Neural cell (in vitro differentiated cells): ENCODE results near the gene ARHGAP6. TPM values are rescaled to one million over a fixed set of nuclear protein-coding genes. Genes with fewer than 3 reads are reported as not detected.

Source experiments
- H2AFZ ChIP-seq: fragments of 200-600, 300-800 bp; sonication (generic), shearing (Covaris generic); 2 replicates; pipeline ENCODE4 v1.6.0; 2014; ENCODE audit warnings: low read depth, mild to moderate bottlenecking, antibody characterized with exemption, low read length, moderate library complexity
- H3F3A ChIP-seq: fragments of 200-600 bp; shearing (Covaris generic); 2 replicates; pipeline ENCODE4 v1.6.1; 2016; ENCODE audit warnings: mild to moderate bottlenecking, moderate library complexity, mixed read lengths, antibody characterized with exemption, low read length; ENCODE audit not compliant: insufficient read depth, poor library complexity, severe bottlenecking
- H3K27ac ChIP-seq: fragments of 200-600, 300-800 bp; sonication (generic), shearing (Covaris generic); 2 replicates; pipeline ENCODE4 v1.5.1; 2014; ENCODE audit warnings: mild to moderate bottlenecking, low read length, moderate library complexity
- H3K27me3 ChIP-seq: fragments of 300-800, 200-600 bp; sonication (generic), shearing (Covaris generic); 2 replicates; pipeline ENCODE4 v1.6.0; 2014; ENCODE audit warnings: mild to moderate bottlenecking, low read depth, low read length, moderate library complexity; ENCODE audit not compliant: insufficient read depth
- H3K36me3 ChIP-seq: fragments of 300-800, 200-600 bp; sonication (generic), shearing (Covaris generic); 2 replicates; pipeline ENCODE4 v1.5.1; 2014; ENCODE audit warnings: mild to moderate bottlenecking, antibody characterized with exemption, low read length, moderate library complexity; ENCODE audit not compliant: insufficient read depth
- H3K4me2 ChIP-seq: fragments of 300-800, 200-600 bp; sonication (generic), shearing (Covaris generic); 2 replicates; pipeline ENCODE4 v1.6.0; 2014; ENCODE audit warnings: mild to moderate bottlenecking, low read length
- H3K4me3 ChIP-seq: fragments of 300-800, 200-600 bp; sonication (generic), shearing (Covaris generic); 2 replicates; pipeline ENCODE4 v1.5.1; 2014; ENCODE audit warnings: mild to moderate bottlenecking, low read length, moderate library complexity
- H3K79me2 ChIP-seq: fragments of 200-600 bp; shearing (Covaris generic); replicated peaks from 2 replicates; pipeline ENCODE4 v1.6.0; 2014; ENCODE audit warnings: mild to moderate bottlenecking, low read length, moderate library complexity; ENCODE audit not compliant: insufficient read depth
- H3K9ac ChIP-seq: fragments of 300-800, 200-600 bp; sonication (generic), shearing (Covaris generic); 2 replicates; pipeline ENCODE4 v1.6.1; 2016; ENCODE audit warnings: mild to moderate bottlenecking, low read length, mixed read lengths
- H3K9me2 ChIP-seq: fragments of 200-600 bp; shearing (Covaris generic); 2 replicates; pipeline ENCODE4 v1.6.1; 2016; ENCODE audit warnings: mild to moderate bottlenecking, low read length, mixed read lengths; ENCODE audit not compliant: insufficient read depth
- H3K9me3 ChIP-seq: fragments of 200-600, 300-800 bp; sonication (generic), shearing (Covaris generic); 2 replicates; pipeline ENCODE4 v1.6.1; 2016; ENCODE audit warnings: mild to moderate bottlenecking, mixed run types, low read length, moderate library complexity, mixed read lengths
- H4K20me1 ChIP-seq: fragments of 200-600 bp; shearing (Covaris generic); 2 replicates; pipeline ENCODE4 v1.6.1; 2016; ENCODE audit warnings: mild to moderate bottlenecking, mixed run types; ENCODE audit not compliant: insufficient read depth
- EP300 ChIP-seq: fragments of 450-650 bp; conservative IDR thresholded peaks from 2 replicates; pipeline ENCODE4 v1.6.1; 2014; ENCODE audit warnings: antibody characterized with exemption, mild to moderate bottlenecking, moderate library complexity; ENCODE audit not compliant: poor library complexity, severe bottlenecking
- EZH2 ChIP-seq: fragments of 200-600, 300-800 bp; shearing (Covaris generic), sonication (generic); IDR thresholded peaks from 2 replicates; pipeline ENCODE4 v1.6.1; 2014; ENCODE audit warnings: antibody characterized with exemption, low read length, borderline replicate concordance, mild to moderate bottlenecking; ENCODE audit not compliant: insufficient read depth, poor library complexity, severe bottlenecking
- MXI1 ChIP-seq: fragments of 450-650 bp; conservative IDR thresholded peaks from 2 replicates; pipeline ENCODE4 v1.6.1; 2014; ENCODE audit warnings: antibody characterized with exemption, mild to moderate bottlenecking; ENCODE audit not compliant: poor library complexity, severe bottlenecking
- POLR2AphosphoS5 ChIP-seq: IDR thresholded peaks from 2 replicates; pipeline ENCODE4 v1.6.1; 2012
- SMC3 ChIP-seq: fragments of 450-650 bp; conservative IDR thresholded peaks from 2 replicates; pipeline ENCODE4 v1.6.1; 2014; ENCODE audit warnings: antibody characterized with exemption, mild to moderate bottlenecking, moderate library complexity; ENCODE audit not compliant: poor library complexity
- TAF1 ChIP-seq: IDR thresholded peaks from 2 replicates; pipeline ENCODE4 v1.6.1; 2012; ENCODE audit warnings: low read depth
- polyA plus RNA-seq: library from polyadenylated mRNA; depleted of rRNA; stranded (reverse); fragments of >200 nt; gene quantifications from 2 replicates; pipeline ENCODE4 v1.2.3, GENCODE V29; 2014
- TF ChIP-seq, protein P1 (sequence below): fragments of 450-650 bp; IDR thresholded peaks from 2 replicates; pipeline ENCODE4 v1.5.1; 2014; ENCODE audit warnings: antibody characterized with exemption, mild to moderate bottlenecking, moderate library complexity; ENCODE audit not compliant: poor library complexity, severe bottlenecking
- TF ChIP-seq, protein P2 (sequence below): IDR thresholded peaks from 2 replicates; pipeline ENCODE4 v1.6.1; 2012; ENCODE audit warnings: borderline replicate concordance

Gene ARHGAP6
- polyA plus RNA-seq, 1 donor from 2014 or later: 0.40 TPM

DNA sequence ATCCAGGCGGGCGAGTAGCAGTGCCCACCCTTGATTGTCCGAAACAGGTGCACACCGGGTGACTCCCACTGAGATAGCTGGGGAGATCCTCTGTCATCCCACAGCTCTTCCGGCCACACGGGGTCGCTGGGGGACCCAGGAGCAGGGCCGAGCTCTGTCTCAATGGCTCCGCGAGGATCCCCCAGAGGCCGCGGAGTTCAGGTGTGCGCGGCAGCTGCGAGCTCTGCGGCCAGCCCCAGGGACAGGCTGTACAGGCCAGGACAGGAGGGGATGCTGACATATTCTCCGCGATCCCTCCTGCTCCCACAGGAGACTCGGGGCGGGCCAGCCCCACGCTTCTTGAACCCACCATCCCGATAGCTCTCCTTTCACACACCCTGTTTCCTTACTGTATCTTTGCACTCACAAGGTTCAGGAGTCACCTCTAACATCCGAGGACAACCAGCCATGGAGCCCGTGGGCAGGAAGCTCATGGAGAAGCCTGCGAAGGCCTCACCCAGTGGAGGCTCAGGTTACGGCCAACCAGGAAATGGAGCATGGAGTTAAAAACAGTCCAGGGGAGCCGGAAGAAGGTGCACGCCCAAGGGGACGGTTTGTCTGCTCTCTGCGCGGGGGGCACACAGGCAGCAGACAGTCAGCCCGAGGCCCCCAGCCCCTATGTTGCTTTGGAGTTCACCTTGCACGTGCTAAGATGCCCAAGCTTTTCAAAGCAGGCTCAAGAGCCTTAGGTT, 450.4 kb downstream of the ARHGAP6 start:
- no peak overlapping the region for H3K27ac ChIP-seq
- no peak for TF ChIP-seq EZH2
- TF ChIP-seq MXI1: no peak
- TF ChIP-seq, protein P1, sequence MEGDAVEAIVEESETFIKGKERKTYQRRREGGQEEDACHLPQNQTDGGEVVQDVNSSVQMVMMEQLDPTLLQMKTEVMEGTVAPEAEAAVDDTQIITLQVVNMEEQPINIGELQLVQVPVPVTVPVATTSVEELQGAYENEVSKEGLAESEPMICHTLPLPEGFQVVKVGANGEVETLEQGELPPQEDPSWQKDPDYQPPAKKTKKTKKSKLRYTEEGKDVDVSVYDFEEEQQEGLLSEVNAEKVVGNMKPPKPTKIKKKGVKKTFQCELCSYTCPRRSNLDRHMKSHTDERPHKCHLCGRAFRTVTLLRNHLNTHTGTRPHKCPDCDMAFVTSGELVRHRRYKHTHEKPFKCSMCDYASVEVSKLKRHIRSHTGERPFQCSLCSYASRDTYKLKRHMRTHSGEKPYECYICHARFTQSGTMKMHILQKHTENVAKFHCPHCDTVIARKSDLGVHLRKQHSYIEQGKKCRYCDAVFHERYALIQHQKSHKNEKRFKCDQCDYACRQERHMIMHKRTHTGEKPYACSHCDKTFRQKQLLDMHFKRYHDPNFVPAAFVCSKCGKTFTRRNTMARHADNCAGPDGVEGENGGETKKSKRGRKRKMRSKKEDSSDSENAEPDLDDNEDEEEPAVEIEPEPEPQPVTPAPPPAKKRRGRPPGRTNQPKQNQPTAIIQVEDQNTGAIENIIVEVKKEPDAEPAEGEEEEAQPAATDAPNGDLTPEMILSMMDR: no peak
- TF ChIP-seq SMC3: no peak
- TF ChIP-seq, protein P2, sequence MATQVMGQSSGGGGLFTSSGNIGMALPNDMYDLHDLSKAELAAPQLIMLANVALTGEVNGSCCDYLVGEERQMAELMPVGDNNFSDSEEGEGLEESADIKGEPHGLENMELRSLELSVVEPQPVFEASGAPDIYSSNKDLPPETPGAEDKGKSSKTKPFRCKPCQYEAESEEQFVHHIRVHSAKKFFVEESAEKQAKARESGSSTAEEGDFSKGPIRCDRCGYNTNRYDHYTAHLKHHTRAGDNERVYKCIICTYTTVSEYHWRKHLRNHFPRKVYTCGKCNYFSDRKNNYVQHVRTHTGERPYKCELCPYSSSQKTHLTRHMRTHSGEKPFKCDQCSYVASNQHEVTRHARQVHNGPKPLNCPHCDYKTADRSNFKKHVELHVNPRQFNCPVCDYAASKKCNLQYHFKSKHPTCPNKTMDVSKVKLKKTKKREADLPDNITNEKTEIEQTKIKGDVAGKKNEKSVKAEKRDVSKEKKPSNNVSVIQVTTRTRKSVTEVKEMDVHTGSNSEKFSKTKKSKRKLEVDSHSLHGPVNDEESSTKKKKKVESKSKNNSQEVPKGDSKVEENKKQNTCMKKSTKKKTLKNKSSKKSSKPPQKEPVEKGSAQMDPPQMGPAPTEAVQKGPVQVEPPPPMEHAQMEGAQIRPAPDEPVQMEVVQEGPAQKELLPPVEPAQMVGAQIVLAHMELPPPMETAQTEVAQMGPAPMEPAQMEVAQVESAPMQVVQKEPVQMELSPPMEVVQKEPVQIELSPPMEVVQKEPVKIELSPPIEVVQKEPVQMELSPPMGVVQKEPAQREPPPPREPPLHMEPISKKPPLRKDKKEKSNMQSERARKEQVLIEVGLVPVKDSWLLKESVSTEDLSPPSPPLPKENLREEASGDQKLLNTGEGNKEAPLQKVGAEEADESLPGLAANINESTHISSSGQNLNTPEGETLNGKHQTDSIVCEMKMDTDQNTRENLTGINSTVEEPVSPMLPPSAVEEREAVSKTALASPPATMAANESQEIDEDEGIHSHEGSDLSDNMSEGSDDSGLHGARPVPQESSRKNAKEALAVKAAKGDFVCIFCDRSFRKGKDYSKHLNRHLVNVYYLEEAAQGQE: no peak
- no peak for TF ChIP-seq EP300
- no peak overlapping the region for H3K9ac ChIP-seq
- H3K27me3 ChIP-seq: no peaks in the 10 kb centered on the region
- H2AFZ ChIP-seq: no peak overlapping the region
- no peaks in the 10 kb centered on the region for H3K9me3 ChIP-seq
- no peak overlapping the region for H3K4me2 ChIP-seq
- no peaks in the 10 kb centered on the region for H3K36me3 ChIP-seq
- H3K9me2 ChIP-seq: no peaks in the 10 kb centered on the region
- no peak overlapping the region for H3K4me3 ChIP-seq
- H4K20me1 ChIP-seq: no peaks in the 10 kb centered on the region
- H3F3A ChIP-seq: no peaks in the 10 kb centered on the region
- H3K79me2 ChIP-seq: no peaks in the 10 kb centered on the region

DNA sequence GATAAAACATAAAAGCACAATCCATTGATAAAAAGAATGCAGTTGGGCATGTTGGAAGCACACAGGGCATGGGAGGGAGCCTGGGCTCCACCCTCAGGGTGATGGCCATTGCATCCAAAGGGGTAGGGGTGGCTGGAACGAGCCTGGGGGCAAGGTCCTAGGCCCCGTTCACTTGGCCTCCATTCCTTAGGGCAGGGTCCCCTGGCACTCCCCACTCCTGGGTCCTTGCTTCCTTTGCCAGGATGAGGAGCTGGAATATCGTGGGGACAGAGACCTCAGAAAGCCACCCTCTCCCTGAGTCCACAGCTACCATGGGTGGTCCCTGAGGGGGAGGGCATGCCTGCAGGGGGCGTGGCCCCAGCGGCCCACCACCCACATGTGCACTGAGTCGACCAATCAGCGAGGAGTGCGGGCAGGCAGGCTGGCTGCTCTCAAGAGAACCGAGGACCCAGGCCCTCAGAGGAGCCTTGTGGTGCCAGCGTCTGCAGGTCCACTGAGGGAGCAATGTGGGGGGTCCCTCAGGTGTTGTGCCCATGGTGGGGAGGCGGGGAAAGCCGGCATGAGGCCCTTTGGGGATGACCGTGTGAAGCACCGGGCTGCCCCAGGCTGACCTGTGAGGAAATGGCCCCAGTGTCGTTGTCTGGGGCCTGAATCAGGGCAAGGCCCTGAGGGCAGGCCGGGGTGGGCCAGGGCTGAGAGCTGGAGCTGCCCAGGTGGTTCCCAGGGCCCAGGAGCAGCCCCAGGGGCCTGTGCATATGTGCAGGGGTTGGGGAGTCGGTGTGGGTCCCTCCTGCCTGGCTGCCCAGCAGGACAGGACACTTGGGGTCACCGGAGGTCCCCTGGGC, 451.2 kb downstream of the ARHGAP6 start:
- no peaks in the 10 kb centered on the region for H4K20me1 ChIP-seq
- H3K9ac ChIP-seq: no peak overlapping the region
- no peak overlapping the region for H2AFZ ChIP-seq
- H3K4me2 ChIP-seq: no peak overlapping the region
- no peaks in the 10 kb centered on the region for H3K36me3 ChIP-seq
- no peaks in the 10 kb centered on the region for H3F3A ChIP-seq
- H3K9me2 ChIP-seq: no peaks in the 10 kb centered on the region
- H3K79me2 ChIP-seq: no peaks in the 10 kb centered on the region
- no peak overlapping the region for H3K27ac ChIP-seq
- H3K9me3 ChIP-seq: no peaks in the 10 kb centered on the region
- H3K4me3 ChIP-seq: no peak overlapping the region
- H3K27me3 ChIP-seq: no peaks in the 10 kb centered on the region
- TF ChIP-seq EZH2: no peak
- no peak for TF ChIP-seq TAF1
- TF ChIP-seq EP300: no peak
- TF ChIP-seq, protein P2: no peak
- TF ChIP-seq POLR2AphosphoS5: no peak
- TF ChIP-seq SMC3: no peak
